Activated T-cell treated with anti-CD3 and anti-CD28 coated beads, Interleukin-2, amount 50 U/mL, for 4 hours (primary cell): ENCODE data around the gene SLC35C1. TPM values are rescaled to one million over a fixed set of nuclear protein-coding genes. Genes with fewer than 3 reads are reported as not detected.

Experiments used
- ATAC-seq, 2 donors: fragments of 200-7000 bp; cut with Tn5 transposase; one replicate each; pipeline ENCODE4 v1.10.0; 2021
- DNase-seq: peaks from one replicate; pipeline ENCODE4 v3.0.0-alpha.2; 2020
- H3K27me3 Mint-ChIP-seq: one replicate; pipeline ENCODE4 v1.8.0; 2021; ENCODE audit warnings: low read depth, mixed read lengths
- H3K36me3 Mint-ChIP-seq: one replicate; pipeline ENCODE4 v1.8.0; 2022; ENCODE audit warnings: mixed read lengths; ENCODE audit not compliant: insufficient read depth
- H3K4me1 Mint-ChIP-seq: one replicate; pipeline ENCODE4 v1.8.0; 2021; ENCODE audit warnings: low read depth, mixed read lengths
- H3K4me3 Mint-ChIP-seq: one replicate; pipeline ENCODE4 v1.8.0; 2021; ENCODE audit warnings: mild to moderate bottlenecking, moderate library complexity, mixed read lengths
- H3K9me3 Mint-ChIP-seq: one replicate; pipeline ENCODE4 v1.8.0; 2021; ENCODE audit warnings: mixed read lengths
- total RNA-seq, 3 donors: library from RNA; stranded (reverse); gene quantifications; one replicate each; pipeline ENCODE4 v1.2.1, GENCODE V29; 2021

Gene SLC35C1
- total RNA-seq, 3 donors from 2014 or later, result 14.7 to 17.5 (median 15.8) TPM

GRCh38 chr11:45773786-45774655, 30.9 kb upstream of the SLC35C1 start:
- ATAC-seq (no peak), DNase-seq (no peak)
- H3K9me3 Mint-ChIP-seq, result no peaks in the 10 kb centered on the region
- peaks cover 2% of the 10 kb centered on the region for H3K27me3 Mint-ChIP-seq
- no peaks in the 10 kb centered on the region for H3K36me3 Mint-ChIP-seq
- no peak overlapping the region for H3K4me3 Mint-ChIP-seq
- H3K4me1 Mint-ChIP-seq, result peaks cover 25% of the 10 kb centered on the region

GRCh38 chr11:45774786-45775185, 30.2 kb upstream of the SLC35C1 start:
- Mint-ChIP-seq H3K4me1 (peaks cover 25% of the 10 kb centered on the region), H3K27me3 (peaks cover 2% of the 10 kb centered on the region), H3K9me3 (no peaks in the 10 kb centered on the region), H3K36me3 (no peaks in the 10 kb centered on the region), H3K4me3 (no peak overlapping the region)
- ATAC-seq (no peak), DNase-seq (no peak)

GRCh38 chr11:45777127-45777969, 27.6 kb upstream of the SLC35C1 start:
- no peak for DNase-seq
- Mint-ChIP-seq H3K4me1 (peaks cover 12% of the 10 kb centered on the region), H3K36me3 (no peaks in the 10 kb centered on the region), H3K27me3 (peaks cover 4% of the 10 kb centered on the region), H3K9me3 (no peaks in the 10 kb centered on the region), H3K4me3 (no peak overlapping the region)
- ATAC-seq, result no peak

- ATAC-seq (no peak), DNase-seq (no peak)
- Mint-ChIP-seq H3K4me3 (no peak overlapping the region), H3K36me3 (no peaks in the 10 kb centered on the region), H3K4me1 (peaks cover 3% of the 10 kb centered on the region), H3K9me3 (no peaks in the 10 kb centered on the region), H3K27me3 (peaks cover 9% of the 10 kb centered on the region)
Measured at GRCh38 chr11:45778341-45778740, 26.6 kb upstream of the SLC35C1 start.

- ATAC-seq, result no peak
- Mint-ChIP-seq H3K4me1 (no peaks in the 10 kb centered on the region), H3K9me3 (no peaks in the 10 kb centered on the region), H3K27me3 (peaks cover 11% of the 10 kb centered on the region), H3K4me3 (no peak overlapping the region), H3K36me3 (no peaks in the 10 kb centered on the region)
- no peak for DNase-seq
Measured at GRCh38 chr11:45779602-45780001, 25.3 kb upstream of the SLC35C1 start.

GRCh38 chr11:45786272-45786671, 18.7 kb upstream of the SLC35C1 start:
- Mint-ChIP-seq H3K36me3 (no peaks in the 10 kb centered on the region), H3K4me3 (no peak overlapping the region), H3K27me3 (peaks cover 16% of the 10 kb centered on the region), H3K9me3 (peaks cover 16% of the 10 kb centered on the region), H3K4me1 (peaks cover 3% of the 10 kb centered on the region)
- ATAC-seq (no peak), DNase-seq (no peak)

- H3K4me1 Mint-ChIP-seq, result peaks cover 3% of the 10 kb centered on the region
- no peaks in the 10 kb centered on the region for H3K36me3 Mint-ChIP-seq
- ATAC-seq (no peak), DNase-seq (no peak)
- H3K27me3 Mint-ChIP-seq, result peaks cover 7% of the 10 kb centered on the region
- peaks cover 16% of the 10 kb centered on the region for H3K9me3 Mint-ChIP-seq
- H3K4me3 Mint-ChIP-seq, result no peak overlapping the region
Measured at GRCh38 chr11:45788887-45789286, 16.1 kb upstream of the SLC35C1 start.

- peaks cover 4% of the 10 kb centered on the region for H3K27me3 Mint-ChIP-seq
- H3K4me1 Mint-ChIP-seq, result peaks cover under 1% of the 10 kb centered on the region
- ATAC-seq, result no peak
- H3K36me3 Mint-ChIP-seq, result no peaks in the 10 kb centered on the region
- no peak overlapping the region for H3K4me3 Mint-ChIP-seq
- no peak for DNase-seq
- H3K9me3 Mint-ChIP-seq, result peaks cover 6% of the 10 kb centered on the region
Measured at GRCh38 chr11:45791524-45791923, 13.4 kb upstream of the SLC35C1 start.

- no peaks in the 10 kb centered on the region for H3K4me1 Mint-ChIP-seq
- H3K27me3 Mint-ChIP-seq, result no peaks in the 10 kb centered on the region
- no peaks in the 10 kb centered on the region for H3K9me3 Mint-ChIP-seq
- H3K4me3 Mint-ChIP-seq, result no peak overlapping the region
- no peaks in the 10 kb centered on the region for H3K36me3 Mint-ChIP-seq
- no peak for DNase-seq
- ATAC-seq, result no peak
Measured at GRCh38 chr11:45794169-45794568, 10.8 kb upstream of the SLC35C1 start.

- ATAC-seq (no peak), DNase-seq (no peak)
- H3K4me1 Mint-ChIP-seq, result no peaks in the 10 kb centered on the region
- H3K9me3 Mint-ChIP-seq, result no peaks in the 10 kb centered on the region
- H3K27me3 Mint-ChIP-seq, result no peaks in the 10 kb centered on the region
- H3K36me3 Mint-ChIP-seq, result no peaks in the 10 kb centered on the region
- H3K4me3 Mint-ChIP-seq, result no peak overlapping the region
Measured at GRCh38 chr11:45795379-45795778, 9.6 kb upstream of the SLC35C1 start.

- Mint-ChIP-seq H3K27me3 (no peaks in the 10 kb centered on the region), H3K4me1 (no peaks in the 10 kb centered on the region), H3K9me3 (no peaks in the 10 kb centered on the region), H3K4me3 (no peak overlapping the region), H3K36me3 (no peaks in the 10 kb centered on the region)
- no peak for ATAC-seq
- no peak for DNase-seq
Measured at GRCh38 chr11:45796461-45796861, 8.5 kb upstream of the SLC35C1 start.

- ATAC-seq (no peak), DNase-seq (no peak)
- Mint-ChIP-seq H3K4me1 (peaks cover 1% of the 10 kb centered on the region), H3K27me3 (no peaks in the 10 kb centered on the region), H3K9me3 (no peaks in the 10 kb centered on the region), H3K4me3 (no peak overlapping the region), H3K36me3 (no peaks in the 10 kb centered on the region)
Measured at GRCh38 chr11:45798793-45799441, 6.0 kb upstream of the SLC35C1 start.

- Mint-ChIP-seq H3K9me3 (no peaks in the 10 kb centered on the region), H3K27me3 (no peaks in the 10 kb centered on the region), H3K4me3 (no peak overlapping the region), H3K4me1 (peaks cover 1% of the 10 kb centered on the region), H3K36me3 (no peaks in the 10 kb centered on the region)
- ATAC-seq, result no peak
- DNase-seq, result no peak
Measured at GRCh38 chr11:45799562-45799961, 5.4 kb upstream of the SLC35C1 start.

- no peak for DNase-seq
- Mint-ChIP-seq H3K4me1 (peaks cover 1% of the 10 kb centered on the region), H3K4me3 (no peak overlapping the region), H3K9me3 (no peaks in the 10 kb centered on the region), H3K36me3 (no peaks in the 10 kb centered on the region), H3K27me3 (no peaks in the 10 kb centered on the region)
- no peak for ATAC-seq
Measured at GRCh38 chr11:45800261-45800660, 4.7 kb upstream of the SLC35C1 start.
